BE2C (cell line): Measurements from ENCODE around the gene PDCD1.
"Not testable (repeated sequence)": the region's sequence is repeated elsewhere in the genome, so short reads cannot be mapped to it uniquely, and the experiment has no call there.

Experiments used
- DNase-seq: peaks from one replicate; pipeline ENCODE4 v3.0.0-alpha.2; 2020
- H3K27me3 ChIP-seq: fragments of 250-450 bp; sonication (Bioruptor Pico); 2 replicates; pipeline ENCODE4 v1.5.1; 2020; ENCODE audit warnings: mild to moderate bottlenecking
- H3K36me3 ChIP-seq: fragments of 250-450 bp; sonication (Bioruptor Pico); 2 replicates; pipeline ENCODE4 v1.5.1; 2020; ENCODE audit warnings: mild to moderate bottlenecking
- H3K4me1 ChIP-seq: fragments of 250-450 bp; sonication (Bioruptor Pico); 2 replicates; pipeline ENCODE4 v1.5.1; 2020
- H3K4me3 ChIP-seq: 2 replicates; pipeline ENCODE4 v1.5.1; 2011; ENCODE audit warnings: low read depth, low read length
- H3K9me3 ChIP-seq: fragments of 250-450 bp; sonication (Bioruptor Pico); 2 replicates; pipeline ENCODE4 v1.5.1; 2020
- TF ChIP-seq, protein P1 (sequence below): IDR thresholded peaks from 2 replicates; pipeline ENCODE4 v1.5.1; 2012; ENCODE audit warnings: mild to moderate bottlenecking, low read depth, low read length

PDCD1 gene

DNA sequence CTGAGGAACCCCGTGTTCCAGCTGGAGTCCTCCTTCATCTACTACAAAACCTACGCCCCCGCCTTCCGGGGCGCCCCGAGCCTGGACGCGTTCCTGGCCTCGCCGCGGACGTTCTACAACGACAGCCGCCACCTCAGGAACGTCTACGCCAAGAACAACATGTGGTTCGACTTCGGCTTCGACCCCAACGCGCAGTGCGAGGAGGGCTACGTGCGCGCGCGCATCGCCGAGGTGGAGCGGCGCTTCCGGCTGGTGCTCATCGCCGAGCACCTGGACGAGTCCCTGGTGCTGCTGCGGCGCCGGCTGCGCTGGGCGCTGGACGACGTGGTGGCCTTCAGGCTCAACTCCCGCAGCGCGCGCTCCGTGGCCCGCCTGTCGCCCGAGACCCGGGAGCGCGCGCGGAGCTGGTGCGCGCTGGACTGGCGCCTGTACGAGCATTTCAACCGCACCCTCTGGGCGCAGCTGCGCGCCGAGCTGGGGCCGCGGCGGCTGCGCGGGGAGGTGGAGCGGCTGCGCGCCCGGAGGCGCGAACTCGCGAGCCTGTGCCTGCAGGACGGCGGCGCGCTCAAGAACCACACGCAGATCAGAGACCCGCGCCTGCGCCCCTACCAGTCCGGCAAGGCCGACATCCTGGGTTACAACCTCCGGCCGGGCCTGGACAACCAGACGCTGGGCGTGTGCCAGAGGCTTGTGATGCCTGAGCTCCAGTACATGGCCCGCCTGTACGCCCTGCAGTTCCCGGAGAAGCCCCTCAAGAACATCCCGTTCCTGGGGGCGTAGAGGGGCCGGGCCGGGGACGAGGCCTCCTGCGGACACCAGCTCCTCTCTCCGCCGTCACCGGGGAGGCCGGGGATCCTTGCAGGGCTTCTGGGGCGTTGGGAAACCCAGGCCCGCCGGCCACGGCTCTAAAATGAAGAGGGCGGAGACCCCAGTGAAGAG lies 55.0 kb downstream of the PDCD1 start:
- H3K36me3 ChIP-seq, result no peaks in the 10 kb centered on the region
- H3K4me1 ChIP-seq, result peaks cover 26% of the 10 kb centered on the region
- H3K27me3 ChIP-seq, result no peaks in the 10 kb centered on the region
- no peak overlapping the region for H3K4me3 ChIP-seq
- TF ChIP-seq, protein P1, sequence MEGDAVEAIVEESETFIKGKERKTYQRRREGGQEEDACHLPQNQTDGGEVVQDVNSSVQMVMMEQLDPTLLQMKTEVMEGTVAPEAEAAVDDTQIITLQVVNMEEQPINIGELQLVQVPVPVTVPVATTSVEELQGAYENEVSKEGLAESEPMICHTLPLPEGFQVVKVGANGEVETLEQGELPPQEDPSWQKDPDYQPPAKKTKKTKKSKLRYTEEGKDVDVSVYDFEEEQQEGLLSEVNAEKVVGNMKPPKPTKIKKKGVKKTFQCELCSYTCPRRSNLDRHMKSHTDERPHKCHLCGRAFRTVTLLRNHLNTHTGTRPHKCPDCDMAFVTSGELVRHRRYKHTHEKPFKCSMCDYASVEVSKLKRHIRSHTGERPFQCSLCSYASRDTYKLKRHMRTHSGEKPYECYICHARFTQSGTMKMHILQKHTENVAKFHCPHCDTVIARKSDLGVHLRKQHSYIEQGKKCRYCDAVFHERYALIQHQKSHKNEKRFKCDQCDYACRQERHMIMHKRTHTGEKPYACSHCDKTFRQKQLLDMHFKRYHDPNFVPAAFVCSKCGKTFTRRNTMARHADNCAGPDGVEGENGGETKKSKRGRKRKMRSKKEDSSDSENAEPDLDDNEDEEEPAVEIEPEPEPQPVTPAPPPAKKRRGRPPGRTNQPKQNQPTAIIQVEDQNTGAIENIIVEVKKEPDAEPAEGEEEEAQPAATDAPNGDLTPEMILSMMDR, result no peak
- H3K9me3 ChIP-seq, result no peaks in the 10 kb centered on the region
- peak; percentile 20 for DNase-seq

DNA sequence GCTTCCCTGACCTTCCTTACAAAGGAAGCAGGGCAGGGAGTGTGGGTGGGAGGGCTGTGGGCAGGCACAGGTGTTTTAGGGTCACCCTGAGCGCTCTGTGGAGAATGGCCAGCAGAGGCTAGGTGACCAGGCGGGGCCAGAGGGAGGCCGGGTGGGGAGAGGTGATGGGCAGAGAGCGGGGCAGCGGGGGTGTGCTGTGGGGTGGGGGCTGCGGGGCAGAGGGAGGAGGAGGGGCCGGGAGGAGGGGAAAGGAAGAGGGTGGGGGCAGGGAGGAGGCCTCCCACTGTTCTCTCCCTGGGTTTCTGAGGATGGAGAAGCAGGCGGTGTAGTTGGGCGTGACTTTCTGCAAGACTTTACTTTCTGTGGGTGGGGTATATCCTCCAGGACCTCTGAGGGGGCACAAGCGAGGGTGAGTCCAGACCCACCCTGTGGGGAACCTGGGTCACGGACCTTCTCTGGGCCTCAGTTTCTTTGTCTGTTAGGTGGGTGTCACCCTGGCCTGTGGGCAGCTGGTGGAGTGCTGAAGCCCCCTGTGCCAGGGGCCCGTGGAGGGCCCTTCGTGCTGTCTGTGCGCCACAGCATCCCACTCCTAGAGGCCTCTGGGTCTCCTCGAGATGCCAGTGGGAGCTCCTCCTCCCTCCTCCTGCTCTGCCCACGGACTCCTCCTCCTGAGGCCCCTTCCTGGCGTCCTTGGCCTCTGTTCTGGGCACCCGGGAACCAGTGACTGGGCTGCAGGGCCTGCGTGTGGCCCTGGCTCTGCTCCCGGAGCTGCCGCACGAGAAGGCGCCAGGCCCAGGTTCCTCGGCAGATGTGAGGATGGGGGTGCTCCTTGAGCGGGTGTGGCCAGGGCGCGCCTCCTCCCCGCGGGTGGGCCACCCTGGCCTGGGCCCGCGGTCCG lies 56.0 kb downstream of the PDCD1 start:
- no peak overlapping the region for H3K4me3 ChIP-seq
- H3K4me1 ChIP-seq, result peaks cover 22% of the 10 kb centered on the region
- H3K9me3 ChIP-seq, result no peaks in the 10 kb centered on the region
- H3K27me3 ChIP-seq, result no peaks in the 10 kb centered on the region
- TF ChIP-seq, protein P1, result no peak
- DNase-seq, result no peak
- no peaks in the 10 kb centered on the region for H3K36me3 ChIP-seq

DNA sequence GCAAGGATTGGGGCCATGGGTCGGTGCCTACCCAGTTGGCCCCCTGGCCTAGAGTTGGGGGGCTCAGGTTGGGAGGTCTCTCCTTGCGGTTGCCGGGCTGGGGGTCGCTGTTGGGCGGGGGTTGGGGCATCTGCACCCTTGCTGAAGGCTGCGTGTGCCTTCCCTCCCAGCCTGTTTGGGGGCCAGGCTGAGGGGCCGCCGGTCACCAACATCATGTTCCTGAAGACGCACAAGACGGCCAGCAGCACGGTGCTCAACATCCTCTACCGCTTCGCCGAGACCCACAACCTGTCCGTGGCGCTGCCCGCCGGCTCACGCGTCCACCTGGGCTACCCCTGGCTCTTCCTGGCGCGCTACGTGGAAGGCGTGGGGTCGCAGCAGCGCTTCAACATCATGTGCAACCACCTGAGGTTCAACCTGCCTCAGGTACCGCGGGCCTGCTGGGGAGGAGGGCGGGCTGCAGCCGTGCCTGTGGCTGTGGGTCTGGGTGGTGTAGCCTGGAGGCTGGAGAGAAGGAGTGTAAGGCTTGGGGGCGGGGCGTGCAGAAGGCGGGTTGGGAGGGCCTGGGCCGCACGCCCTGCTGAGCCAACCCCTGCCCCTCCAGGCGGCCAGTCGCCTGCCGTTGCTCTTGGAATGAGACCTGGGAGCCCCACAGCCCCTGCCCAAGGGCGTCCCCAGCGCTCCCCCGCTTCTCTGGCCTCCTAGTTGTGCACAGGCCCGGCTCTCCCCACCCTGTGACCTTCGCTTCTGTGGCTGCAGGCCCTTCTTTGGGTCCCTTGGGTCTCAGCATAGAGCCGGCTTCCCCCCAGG lies 56.9 kb downstream of the PDCD1 start:
- H3K9me3 ChIP-seq, result no peaks in the 10 kb centered on the region
- H3K4me1 ChIP-seq, result peaks cover 22% of the 10 kb centered on the region
- H3K4me3 ChIP-seq, result no peak overlapping the region
- TF ChIP-seq, protein P1, result no peak
- no peaks in the 10 kb centered on the region for H3K36me3 ChIP-seq
- no peaks in the 10 kb centered on the region for H3K27me3 ChIP-seq
- DNase-seq, result peak; percentile 74

DNA sequence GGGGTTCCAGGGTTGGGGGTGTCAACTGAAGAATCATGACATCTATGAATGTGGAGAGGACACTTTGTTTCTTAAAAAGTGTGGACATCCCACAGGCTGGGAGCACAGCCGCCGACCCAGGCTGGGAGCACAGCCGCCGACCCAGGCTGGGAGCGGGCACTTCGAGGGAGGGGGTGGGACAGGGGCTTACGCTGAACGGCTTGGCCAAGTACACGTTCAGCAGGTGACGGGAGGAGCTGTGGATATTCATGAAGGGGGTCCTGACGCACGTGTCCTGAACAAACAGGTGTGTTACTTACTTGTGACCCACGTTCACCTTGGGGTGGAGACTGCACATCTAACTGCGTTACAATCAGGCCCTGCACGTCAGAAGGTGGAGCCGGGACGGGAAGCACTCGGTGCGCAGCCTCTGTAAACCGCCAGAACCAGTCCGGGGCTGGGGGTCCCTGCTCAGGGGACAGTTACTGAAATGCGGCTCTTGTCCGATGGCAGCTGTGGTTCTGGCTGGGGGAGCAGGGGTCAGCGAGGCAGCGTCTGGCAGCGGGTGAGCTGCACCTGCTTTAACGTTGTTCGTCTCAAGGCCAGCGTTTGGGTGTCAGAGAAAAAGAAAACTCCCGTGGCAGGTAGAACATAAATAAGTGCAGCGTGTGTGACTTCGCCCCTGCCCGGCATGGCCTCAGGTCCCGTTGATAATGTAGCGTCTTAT lies 58.3 kb downstream of the PDCD1 start:
- not testable (repeated sequence) for H3K36me3 ChIP-seq, H3K4me3 ChIP-seq, DNase-seq, H3K9me3 ChIP-seq, H3K27me3 ChIP-seq
- H3K4me1 ChIP-seq, result peaks cover 22% of the 10 kb centered on the region
